COLO829 (cell line): ENCODE data around the gene ACAD10.
"Not testable (repeated sequence)": the region's sequence is repeated elsewhere in the genome, so short reads cannot be mapped to it uniquely, and the experiment has no call there.

ENCODE experiments used
- DNase-seq: peaks from one replicate; pipeline ENCODE4 v3.0.0; 2012; ENCODE audit warnings: low spot score

ACAD10 gene

GRCh38 chr12:111753144-111753881 lies 67.5 kb downstream of the ACAD10 start:
- peak; percentile 49 for DNase-seq

DNA sequence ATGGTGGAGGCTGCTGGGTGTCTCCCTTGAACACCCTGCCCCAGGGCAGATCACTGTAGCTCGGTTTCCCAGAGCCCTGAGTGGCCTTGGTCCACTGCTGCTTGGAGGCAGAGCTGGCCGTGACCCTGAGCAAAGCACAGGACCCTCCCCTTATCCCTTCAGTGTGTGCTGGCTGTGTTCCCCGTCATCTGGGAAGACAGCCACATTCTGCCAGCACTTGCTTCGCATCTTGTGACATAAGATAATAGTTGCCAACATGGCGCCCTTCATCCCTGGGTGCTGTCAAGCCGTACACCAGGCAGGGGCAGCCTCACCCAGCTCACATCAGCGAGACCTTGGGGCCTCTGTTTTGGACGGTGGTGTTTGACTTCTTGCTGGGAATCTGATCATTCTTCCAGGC lies 68.8 kb downstream of the ACAD10 start:
- no peak for DNase-seq

DNA sequence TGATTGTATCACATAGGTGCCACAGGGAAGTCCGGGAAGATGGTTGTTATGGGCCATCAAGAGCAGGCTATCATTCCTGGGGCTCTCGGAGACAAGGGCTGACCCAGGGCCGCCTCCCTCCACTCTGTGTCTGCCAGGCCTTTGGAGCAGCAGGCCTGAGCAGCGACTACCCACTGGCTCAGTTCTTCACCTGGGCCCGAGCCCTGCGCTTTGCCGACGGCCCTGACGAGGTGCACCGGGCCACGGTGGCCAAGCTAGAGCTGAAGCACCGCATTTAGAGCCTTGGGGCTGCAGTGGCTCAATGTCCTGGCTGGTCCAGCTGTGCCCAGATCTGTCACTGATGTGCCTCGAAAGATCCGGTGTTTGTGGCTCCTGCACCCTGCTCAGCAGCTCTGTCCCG lies 70.3 kb downstream of the ACAD10 start:
- no peak for DNase-seq

DNA sequence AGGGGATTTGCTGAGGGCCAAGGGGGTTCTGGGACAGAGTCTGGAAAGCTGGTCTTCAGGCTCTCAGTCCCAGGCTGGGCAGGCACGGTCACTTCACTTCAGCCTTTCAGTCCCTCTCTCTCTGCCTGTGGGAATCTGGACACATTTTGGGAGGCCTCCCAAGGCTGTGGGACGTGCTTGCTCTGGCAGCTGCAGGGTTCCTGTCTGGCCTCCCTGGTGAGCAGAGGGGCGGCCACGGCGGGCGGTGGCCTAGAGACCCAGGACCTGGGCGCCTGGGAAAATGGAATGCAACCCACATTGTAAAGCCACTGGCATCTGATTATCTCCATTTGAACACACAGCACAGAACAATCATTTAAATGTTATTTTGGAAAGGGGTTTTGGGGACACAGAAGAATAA lies 70.8 kb downstream of the ACAD10 start:
- DNase-seq, result no peak

DNA sequence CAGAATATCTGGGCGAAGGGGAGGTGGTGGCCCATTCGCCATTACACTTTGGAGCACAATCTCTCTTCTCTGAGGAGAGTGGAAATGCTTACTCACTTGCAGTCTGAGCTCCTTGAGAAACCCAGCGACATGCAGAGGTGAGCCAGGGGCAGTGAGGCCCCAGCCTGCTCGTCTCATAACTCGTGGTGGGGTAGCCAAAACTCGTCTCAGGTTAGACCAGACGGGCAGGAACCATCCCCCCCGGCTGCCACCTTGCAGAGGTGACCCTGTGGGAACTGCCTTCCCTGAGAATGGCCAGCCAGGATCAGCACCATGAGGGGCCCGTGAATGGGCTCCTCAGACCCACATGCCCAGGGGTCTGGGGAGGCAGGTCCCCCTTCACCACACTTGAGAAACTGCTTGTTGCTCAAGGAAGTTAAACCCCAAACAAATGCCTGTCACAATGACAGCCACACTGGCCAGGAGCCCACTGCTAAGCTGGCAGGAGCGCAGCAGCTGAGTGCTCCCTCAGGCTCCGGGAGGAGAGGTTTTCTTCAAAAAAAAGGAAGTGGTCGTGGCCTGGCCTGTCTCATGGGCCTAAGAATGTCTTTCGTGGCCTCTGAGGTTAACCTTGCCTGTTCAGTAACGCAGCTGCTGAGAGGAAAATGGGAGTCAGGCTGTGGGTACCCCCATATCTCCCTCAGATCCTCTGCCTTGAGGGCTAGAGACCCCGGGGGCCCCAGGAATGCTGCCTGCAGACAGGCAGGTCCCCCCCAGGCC lies 71.7 kb downstream of the ACAD10 start:
- no peak for DNase-seq

DNA sequence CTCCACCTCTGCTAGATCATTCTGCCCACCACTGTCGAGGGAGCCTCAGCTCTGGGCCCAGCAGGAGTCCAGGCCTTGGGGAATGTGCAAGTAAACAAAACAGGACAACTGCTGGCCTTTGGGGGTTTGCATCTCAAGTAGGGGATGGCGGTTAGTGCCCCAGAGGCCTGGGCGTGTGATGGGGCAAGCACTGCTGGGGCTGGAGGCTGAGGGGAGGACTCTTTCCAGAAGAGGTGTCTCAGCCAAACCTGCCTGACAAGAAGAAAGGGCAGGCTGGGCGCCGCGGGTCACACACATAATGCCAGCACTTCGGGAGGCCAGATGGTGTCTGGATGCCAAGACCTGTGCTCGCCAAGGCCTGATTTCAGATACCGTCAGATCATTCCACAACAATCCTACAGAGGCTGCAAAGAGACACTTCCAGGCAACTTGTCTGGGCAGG lies 72.3 kb downstream of the ACAD10 start:
- no peak for DNase-seq

DNA sequence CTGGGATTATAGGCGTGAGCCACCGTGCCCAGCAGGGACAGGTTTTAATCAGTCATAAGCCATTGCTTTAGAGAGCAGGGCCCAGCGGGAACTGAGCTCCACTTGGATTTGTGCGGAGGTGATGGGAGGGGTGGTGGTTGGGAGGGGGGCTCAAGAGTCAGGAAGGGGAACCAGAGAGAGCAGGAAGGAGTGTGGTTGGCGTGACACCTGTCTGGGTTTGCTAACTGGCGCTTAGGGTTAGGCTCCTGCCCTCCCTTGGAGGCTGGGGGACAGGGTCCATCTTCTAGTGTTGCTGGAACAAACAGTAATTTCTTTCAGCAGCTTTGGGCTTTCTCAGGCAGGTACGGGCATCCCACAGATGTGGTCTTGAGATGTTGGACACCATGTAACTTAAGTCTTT lies 73.4 kb downstream of the ACAD10 start:
- DNase-seq, result no peak

DNA sequence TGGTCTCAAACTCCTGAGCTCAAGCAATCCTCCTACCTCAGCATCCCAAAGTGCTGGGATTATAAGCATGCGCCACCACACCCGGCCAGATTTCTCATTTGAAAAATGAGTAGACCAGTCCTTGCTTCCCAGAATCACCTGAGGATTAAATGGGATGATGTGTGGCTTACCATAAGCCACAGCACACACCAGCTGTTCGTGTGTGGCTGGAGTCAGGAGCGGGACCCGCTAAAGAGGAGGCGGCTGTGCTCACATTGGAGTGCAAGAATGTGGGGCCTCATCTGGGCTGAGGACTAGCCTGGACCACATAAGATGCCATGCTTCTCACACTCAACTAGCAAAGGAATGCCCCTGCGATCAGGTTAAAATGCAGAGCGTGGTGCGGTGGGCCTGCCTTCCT lies 74.1 kb downstream of the ACAD10 start:
- DNase-seq, result no peak

DNA sequence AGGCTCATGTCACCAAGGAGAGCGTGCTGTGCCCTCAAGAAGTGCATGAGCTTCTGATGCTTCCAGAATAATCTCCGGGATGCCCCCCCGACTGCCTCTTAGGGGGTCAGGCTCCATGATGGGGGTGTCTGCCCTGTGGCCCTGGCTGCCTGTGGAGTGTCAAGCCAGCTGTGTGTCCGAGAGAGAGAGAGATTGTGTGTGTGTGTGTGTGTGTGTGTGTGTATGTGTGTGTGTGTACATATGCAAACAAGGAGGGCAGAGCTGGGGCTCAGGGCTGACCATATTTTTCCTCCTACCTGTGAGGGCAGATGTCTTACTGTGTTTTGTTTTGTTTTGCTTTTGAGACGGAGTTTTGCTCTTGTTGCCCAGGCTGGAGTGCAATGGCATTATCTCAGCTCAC lies 75.2 kb downstream of the ACAD10 start:
- no peak for DNase-seq

GRCh38 chr12:111761706-111762105 lies 75.9 kb downstream of the ACAD10 start:
- DNase-seq, result no peak

DNA sequence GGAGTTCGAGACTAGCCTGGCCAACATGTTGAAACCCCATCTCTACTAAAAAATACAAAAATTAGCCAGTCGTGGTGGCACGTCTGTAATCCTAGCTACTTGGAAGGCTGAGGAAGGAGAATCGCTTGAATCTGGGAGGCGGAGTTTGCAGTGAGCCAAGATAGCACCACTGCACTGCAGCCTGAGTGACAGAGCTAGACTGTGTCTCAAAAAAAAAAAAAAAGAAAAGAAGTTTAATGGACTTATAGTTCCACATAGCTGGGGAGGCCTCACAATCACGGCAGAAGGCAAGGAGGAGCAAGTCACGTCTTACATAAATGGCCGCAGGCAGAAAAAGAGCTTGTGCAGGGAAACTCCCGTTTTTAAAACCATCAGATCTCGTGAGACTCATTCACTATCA lies 77.7 kb downstream of the ACAD10 start:
- DNase-seq, result not testable (repeated sequence)

GRCh38 chr12:111764120-111764821 lies 78.4 kb downstream of the ACAD10 start:
- DNase-seq, result no peak

DNA sequence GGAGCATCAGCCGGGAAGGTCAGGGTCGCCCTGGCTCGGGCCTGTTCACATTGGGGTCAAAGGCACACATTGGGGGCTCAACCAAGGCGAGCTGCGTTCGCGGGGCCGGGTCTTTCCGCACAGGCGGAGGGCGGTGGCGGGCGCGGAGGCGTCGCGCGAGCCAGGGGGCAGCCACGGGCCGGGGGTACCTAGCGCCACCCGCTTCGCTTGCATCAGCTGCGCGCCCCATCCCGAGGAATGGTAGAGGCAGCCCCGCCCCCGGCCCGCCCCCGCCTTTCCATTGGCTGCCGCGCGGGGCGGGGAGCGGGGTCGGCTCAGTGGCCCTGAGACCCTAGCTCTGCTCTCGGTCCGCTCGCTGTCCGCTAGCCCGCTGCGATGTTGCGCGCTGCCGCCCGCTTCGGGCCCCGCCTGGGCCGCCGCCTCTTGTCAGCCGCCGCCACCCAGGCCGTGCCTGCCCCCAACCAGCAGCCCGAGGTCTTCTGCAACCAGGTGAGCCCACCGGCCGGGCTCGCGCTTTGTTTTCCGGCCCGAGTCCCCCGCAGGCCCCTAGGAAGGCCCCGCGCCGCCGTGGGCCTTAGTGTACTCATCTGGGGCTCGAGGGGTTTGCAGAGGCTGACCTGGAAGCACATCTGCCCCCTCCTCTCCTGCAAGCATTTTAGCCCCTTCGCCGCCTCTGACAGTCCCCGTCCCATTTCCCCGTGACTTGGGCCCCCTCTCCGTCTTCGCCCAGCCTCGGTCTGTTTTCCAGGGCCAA lies 80.9 kb downstream of the ACAD10 start, which contains the start of gene ALDH2:
Gene ALDH2, plus strand, starts transcription at position 326 of the 754 bp plus-strand sequence. Its CDS starts 50 bp downstream, at position 376.
- no peak for DNase-seq

DNA sequence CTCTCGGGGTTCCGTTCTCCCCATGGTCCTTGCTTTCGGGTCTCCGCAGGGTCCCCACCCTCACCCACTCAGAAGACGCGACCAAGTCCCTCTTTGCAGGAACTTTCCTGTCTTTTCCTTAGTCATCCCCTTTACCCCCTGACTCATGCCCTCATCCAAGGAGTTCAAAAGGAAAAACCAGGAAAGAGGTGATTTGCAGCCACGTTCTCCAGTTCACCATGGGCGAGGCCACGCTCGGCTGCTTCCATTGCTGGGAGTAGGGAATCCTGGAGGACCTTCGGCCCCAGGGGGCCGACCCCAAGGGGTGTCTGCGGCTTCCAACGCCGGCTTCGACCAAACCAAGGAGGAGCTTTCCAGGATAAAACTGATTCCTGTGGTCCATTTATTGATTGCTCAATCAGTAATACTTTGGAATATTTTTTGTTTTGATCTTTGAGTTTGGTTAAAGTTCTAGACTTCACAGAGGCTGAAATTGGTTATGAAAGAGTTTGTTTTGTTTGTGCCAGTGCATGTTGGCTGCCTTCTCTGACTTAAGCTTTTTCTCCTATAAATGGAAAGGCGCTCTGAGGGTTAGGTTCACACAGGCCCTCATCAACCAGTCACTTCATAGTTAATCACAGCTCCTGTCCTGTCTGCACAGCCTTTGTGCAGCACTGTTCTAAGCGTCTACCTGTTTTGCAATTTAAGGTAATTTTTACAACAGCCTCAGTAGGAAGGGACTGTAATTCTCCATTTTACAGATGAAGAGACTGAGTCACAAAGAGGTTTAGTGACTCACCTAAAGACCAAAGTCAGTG lies 81.7 kb downstream of the ACAD10 start:
- no peak for DNase-seq

GRCh38 chr12:111768159-111768895 lies 82.5 kb downstream of the ACAD10 start:
- DNase-seq, result no peak

GRCh38 chr12:111769599-111769998 lies 83.7 kb downstream of the ACAD10 start:
- no peak for DNase-seq

DNA sequence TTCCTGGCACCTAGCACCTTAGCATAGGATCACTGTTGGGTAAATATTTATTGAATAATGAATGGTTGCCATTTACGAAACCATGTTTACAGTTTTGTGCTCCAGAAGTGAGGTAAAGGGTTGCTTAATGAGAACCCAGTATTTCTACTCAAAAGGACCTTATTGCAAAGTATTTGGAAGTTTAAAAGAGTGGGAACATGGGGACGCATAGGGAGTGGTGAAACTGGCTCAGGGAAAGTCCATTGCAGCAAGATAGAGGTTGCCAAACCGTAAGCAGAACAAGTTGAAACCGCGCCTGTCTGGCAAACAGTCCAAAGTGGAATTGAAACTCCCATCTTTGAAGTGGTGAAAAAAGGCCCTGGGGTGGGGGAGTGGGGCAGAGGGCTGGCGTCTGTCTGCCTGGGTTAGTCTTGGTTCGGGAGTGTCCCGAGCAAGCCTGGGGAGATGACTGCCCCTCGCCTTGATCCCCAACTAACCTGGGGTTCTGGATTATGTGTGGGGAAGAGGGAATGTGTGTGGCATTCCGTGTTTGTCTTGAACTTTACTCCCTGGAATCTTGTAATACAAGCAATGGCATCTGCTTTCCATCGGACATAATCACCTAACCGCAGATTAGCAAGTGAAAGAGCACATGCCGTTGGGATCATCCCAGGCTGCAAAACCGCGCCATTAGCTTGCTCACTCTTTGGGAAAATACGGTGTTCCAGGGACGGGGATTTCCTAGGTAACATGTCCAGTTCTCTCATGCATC lies 88.1 kb downstream of the ACAD10 start:
- no peak for DNase-seq

DNA sequence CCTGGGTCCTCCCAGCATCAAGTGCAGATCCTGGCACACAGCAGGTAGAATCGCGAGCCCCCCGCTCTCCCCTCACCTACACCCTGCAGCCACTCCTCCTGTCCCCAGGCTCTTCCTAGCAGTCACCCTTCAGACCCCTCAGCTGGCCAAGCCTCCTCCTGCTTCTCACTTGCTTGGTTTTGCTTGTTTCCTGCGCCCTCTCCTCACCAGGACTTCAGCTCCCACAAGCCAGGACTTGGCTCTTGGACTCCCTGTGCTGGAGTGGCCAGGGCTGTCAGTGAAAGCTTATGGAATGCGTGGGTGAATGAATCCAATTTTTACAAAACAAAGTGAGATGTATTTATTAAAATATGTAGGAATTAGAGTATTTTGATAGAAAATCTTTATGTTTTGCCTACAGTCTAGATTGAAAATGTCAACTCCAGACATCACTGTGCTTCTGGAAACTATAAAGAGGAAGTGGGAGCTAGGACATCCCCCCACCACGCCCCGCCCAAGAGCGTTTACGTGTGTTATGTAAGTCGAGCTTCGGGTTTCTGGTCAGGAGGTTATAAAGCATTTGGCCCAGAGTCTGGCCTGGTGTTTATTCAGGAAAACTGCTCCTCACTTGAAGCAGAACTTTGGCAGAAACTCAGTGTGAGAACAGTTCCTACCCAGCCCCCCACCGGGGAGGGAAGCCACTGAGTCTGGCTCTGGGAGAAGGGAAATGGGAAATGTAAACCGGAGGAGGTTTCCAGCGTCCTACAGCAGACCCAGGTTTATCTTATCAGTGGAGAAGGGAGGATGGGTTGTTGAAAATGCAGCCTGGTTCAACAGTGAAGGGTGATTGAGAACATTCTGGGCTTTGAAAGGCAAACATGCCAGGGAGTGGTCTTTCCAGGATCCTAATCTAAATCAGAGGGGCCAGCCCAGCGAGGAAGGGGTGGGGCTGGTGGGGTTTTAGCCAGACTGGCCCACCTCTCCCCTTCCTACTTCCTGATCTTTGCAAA lies 89.6 kb downstream of the ACAD10 start:
- DNase-seq, result no peak
